HCEC 1CT (cell line): ENCODE results near the gene TTLL7.
"Not testable (repeated sequence)": the region's sequence is repeated elsewhere in the genome, so short reads cannot be mapped to it uniquely, and the experiment has no call there.

ENCODE experiments used
- DNase-seq: peaks from one replicate; pipeline ENCODE4 v3.0.0-alpha.2; 2017

Gene TTLL7

DNA sequence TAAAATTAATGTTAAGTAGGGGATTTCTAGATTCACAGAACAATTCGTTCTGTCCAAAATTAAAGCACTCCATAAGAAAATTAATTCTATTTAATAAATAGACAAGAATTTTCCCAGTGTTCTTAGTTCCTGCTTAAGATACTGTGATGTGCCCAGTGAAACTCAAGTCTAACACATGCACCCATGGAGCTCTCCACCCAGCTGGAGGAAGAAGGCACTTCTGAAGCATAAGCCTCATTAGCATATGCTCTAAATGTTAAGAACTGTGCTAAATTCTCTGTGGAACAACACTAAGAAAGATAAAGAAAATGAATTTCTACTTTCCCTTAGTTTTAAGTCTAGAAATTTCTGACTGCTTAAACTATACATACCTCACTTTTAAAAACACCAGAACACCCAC is 71.2 kb downstream of the TTLL7 start:
- DNase-seq: no peak

DNA sequence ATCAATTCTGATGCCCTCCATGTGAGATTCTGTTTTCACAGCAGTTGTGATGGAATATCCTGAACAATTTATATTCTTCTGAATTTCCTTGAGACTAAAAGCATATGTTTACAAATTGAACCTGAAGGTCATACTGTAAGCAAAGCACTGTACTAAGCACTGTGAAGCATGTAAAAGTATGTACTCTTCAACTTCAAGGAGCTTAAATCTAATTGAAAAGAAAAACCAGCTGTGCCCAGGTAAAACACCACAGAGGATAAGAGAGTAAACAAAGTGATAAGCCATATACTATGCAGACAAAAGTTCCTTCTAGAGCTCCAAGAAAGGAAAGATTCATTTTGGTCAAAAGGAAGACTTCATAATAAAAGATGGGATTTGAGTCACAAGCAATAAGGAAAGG is 71.9 kb downstream of the TTLL7 start:
- DNase-seq: no peak

DNA sequence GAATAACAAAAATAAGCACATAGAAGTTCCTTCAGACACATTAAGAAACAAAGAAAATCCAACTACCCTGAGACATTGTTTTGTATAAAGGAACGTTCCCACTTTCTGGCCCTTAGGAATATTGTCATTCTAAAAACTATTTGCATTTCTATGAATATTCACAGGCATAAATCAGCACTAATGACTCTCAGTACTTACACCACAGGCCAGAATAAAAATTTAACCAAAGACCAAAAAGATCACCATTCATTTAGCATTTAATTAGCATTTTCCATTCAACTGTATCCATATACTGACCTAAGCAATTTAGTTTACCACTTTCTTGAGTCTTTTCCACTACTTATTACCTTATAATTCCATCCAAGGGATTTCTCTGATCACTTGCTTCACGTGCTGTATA is 75.4 kb downstream of the TTLL7 start:
- no peak for DNase-seq

DNA sequence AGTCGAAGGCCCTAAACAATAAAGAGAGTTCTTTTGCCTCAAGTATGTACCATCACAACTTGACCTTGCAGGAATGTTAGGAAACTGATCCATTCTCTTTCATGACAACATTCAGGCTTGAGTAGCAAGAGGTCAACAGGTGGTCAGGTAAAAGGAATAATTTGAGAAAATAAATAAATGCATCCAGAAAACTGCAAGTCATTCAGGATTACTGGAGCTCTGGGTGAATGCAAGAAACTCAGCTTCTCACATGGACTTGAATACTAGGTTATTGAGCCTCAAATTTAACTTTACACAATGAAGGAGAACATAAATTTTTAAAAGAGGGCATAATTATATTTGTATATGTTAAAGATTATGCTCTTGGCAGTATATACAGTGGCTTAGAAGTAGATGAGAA is 76.5 kb downstream of the TTLL7 start:
- no peak for DNase-seq

DNA sequence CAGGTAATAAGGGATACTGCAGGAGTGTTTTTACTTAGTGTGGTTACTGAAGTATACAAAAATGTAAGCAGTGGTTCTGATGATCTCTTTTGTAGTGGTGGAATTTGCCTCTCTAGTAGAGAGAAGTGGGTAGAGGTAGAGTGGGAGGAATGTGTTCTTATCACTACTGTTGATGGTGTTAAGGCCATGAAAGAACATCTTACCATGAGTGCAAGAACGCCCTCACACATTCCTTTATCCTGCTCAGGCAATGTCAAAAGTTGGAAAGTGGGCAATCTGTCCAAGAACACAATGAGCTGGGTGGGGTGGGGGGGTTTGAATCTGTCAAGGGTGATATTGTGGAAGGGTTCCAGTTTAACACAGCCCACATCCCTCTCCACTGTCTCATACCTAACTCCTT is 78.6 kb downstream of the TTLL7 start:
- DNase-seq: no peak

DNA sequence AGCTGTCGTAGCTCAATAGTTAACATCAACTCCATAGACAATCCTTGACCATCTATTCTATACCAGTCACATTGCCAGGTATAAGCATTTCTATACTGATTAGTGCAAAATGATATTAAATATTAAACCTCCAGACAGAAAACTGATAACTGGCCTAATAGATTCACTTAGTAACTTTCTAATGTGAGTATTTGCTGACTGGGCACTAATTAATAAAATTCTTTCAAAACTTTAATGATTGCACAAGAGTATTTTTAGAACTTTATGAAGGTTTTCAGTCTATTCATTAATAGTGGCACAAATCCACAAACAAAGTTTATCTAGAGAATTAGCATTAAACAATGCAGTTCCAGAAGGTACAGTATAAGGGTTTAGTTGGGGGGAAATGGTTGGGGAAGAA is 79.1 kb downstream of the TTLL7 start:
- no peak for DNase-seq

DNA sequence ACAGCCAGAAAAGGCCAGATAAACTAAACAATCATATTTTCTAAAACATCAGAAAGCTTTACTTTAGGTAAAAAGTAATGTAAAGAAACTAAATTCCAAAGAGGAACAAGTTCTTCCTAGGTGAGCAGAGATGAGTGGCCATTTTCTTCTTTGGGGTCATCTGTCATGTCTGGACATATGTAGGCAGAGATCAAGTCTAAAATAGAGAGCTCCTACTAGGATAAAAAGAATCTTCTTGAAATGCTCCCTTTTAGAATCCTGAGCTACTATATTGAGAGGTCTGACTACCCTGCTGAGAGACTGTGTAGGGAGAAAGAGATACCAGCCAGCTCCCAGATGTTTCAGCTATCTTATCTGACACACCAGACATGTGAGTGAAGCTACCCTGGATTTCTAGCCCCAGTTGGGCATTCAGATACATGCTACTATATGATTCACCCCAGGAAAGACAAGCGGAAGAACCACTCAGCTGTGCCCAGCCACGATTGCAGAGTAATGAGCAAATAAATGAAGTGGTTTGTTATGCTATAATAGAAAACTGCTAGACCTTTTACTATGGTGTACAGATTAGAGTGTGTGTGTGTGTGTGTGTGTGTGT is 80.1 kb downstream of the TTLL7 start:
- no peak for DNase-seq

DNA sequence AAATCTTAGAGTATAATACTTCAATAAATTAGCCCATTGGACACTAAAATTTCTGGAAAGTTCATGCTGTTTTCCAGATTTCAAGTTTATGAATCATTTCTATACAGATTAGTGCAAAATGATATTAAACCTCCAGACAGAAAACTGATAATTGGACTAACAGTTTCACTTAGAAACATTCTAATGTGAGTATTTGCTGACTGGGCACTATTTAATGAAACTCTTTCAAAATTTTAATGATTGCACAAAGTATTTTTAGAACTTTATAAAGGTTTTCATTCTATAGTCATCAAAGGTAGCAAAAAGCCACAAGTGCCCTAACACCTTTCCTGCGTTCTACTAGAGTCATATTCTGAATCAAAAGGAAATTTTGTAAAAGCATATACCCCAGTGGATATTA is 81.0 kb downstream of the TTLL7 start:
- no peak for DNase-seq

DNA sequence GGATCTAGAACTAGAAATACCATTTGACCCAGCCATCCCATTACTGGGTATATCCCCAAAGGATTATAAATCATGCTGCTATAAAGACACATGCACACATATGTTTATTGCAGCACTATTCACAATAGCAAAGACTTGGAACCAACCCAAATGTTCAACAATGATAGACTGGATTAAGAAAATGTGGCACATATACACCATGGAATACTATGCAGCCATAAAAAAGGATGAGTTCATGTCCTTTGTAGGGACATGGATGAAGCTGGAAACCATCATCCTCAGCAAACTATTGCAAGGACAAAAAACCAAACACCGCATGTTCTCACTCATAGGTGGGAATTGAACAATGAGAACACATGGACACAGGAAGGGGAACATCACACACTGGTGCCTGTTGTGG is 82.8 kb downstream of the TTLL7 start:
- not testable (repeated sequence) for DNase-seq

DNA sequence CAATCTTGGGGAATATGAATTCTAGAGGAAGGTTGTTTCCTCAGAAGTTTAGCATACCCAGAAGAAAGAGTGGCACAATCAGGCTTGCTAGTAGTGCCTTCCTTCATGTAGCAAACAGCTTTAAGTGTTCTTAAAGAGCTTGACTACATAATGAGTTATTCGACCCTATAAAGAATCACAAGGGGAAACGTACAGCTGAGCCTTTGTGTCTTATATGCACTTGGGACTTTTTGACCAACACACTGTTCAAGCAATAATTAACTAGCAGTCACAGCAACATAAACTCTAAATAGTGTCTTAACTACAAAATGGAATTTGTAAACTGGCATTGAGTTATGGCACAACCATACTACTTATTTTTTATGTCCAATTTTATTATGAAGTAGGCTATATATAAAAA is 86.1 kb downstream of the TTLL7 start:
- DNase-seq: no peak

DNA sequence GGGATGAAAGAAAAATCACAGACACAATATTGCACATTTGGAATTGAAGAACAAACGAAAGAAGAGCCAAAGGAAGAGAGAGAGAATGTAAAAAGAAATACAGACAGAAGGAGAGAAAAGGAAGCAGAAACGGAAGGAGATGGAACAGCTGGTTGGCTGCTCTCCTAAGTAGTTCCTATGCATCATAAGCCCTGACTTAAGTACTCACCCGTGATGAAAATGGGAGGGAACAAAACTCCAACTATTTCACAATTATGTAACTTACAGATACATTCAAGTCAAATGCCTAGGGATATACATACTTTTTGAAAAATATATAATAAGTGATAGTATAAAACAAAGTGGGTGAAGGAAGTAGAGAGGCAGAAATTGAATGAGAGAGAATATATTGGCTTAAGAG is 88.5 kb downstream of the TTLL7 start:
- DNase-seq: peak; percentile 43

DNA sequence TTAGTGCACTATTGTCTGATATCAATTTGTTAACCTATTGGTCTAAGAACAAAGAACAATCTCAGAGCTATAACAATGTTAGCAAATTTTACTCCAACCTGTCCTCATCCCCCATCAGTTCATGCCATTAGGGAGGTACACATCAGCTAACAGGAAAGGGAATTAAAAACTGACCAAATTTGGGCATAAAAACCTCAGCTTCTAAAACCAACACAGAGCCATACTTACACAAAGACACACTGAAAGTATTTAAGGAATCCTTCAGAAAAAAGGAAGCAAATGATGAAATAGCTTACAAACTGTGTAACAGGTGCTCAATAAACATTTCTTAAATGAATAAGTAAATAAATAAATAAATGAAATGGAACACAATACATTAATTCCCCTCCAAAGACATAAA is 89.2 kb downstream of the TTLL7 start:
- DNase-seq: peak; percentile 18

DNA sequence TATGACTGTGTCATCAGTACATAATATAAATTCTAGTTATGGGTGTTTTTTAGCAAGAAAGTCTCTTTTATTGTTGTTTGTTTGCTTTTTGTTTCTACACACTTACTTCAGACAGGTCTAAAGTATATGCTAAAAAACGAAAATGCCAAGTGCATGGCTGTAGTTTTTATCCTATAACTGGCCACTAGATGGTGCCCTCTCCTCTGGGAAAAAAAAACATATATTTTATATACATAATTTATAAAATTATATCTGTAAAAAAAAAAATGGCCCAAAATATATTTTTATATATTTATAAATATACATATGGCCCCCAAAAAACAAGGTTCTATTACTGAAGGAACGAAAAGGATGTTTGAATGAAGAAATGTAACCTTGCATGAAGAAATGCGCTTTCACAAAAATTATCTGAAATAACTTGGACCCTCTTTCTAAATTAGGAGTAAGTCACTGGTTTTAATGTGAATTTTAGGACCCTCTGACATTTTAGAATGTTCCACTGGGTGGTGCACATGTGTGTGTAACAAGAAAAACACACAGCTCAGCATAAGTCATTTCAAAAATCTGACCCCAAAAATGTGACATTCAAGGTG is 93.5 kb downstream of the TTLL7 start:
- DNase-seq: peak; percentile 17

DNA sequence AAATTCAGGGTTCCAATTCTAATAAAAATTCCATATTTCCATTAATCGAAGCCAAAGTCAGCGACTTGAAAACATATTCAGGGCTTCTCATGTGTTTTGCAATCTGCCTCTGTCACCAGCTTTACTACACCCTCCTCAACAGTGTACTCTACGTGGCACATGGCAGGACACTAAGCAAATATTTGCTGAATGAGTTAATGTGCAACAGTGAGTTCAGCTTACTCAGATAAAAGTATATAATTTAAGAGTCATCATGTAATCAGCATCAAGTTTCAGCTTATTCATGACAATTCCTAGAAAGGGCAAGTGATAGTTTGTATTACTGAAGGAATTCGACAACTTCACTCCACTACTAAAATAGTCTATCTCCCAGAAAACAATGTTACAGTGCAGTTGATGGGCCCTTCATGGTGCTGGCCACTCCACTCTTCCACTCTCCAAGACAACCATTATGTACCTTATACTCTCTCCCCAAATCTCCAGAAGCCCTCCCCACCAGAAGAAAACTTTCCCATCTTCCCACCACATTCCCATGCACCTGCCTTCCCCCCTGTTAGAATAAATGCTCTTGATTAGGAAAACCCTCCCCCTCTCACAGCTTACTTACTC is 97.3 kb downstream of the TTLL7 start:
- peak; percentile 95 for DNase-seq

DNA sequence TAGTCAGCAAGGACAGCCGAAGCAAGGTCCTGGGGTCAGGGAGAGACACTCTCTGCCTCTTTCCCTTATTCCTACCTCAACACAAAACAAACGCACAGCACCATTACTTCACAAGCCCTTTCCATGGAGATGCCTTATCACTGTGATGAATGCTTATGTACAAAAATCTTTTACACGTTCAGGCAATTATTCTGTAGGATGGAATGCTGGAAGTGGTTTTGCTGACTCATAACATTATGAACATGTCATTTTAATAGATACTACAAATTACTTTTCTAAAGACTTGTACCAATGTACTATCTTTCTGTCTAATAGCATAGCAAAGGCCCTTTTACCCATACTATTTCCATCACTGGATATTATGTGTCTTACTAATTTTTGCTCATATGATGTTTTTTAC is 98.4 kb downstream of the TTLL7 start:
- peak; percentile 83 for DNase-seq

DNA sequence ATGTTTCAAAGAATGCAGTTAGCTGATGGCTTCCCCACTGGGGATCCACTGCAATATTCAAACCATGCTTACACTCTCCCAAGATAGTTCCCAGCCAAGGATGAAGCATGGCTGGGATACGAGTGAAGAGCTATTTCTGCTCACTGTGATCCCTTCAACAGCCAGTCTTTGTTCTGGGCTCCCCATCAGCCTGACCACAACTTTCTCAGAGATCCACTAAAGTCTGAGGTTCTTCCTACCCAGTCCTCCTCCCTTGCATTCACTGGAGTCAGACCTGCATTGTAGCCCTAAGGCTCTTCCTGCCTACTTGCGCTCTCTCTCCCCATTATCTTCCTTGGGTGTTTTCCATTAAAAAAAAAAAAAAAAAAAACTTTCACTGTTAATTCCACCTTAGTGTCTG is 101.4 kb downstream of the TTLL7 start:
- DNase-seq: no peak

DNA sequence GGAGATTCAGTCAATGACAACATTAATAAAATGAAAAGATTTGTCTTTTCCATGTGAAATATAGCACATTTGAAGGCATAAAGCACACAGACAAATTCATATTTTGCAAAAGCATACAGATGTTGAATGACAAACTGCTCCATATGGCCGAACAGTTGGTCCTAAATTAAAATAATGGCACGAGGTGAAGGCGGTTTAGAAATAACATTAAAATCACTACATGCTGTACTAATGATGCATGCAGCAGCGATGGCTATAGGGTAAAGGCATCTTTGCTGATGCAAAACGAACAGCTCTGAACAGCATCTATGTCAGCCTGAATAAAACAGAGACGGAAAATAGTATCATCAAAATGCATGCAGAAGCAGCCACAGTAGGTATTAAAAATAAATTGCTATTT is 102.6 kb downstream of the TTLL7 start:
- no peak for DNase-seq

DNA sequence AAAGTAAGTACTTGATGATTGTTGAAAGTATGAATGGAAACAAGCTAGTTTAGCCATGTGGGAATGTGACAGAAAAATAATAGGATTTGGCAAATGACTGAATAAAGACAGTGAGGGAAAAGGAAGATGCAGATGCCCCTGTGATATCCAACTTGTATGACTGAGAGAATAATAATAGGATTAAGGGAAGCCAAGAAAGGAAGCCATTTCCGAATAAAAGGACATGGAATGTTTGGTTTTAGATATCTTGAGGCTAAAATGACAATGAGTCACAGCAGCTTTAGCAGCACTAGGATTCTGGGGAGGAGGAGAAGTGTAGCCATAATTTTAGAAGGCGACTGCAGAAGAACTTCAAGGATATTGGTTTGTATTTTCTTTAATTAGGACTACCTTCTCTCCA is 109.2 kb downstream of the TTLL7 start:
- DNase-seq: peak; percentile 16

DNA sequence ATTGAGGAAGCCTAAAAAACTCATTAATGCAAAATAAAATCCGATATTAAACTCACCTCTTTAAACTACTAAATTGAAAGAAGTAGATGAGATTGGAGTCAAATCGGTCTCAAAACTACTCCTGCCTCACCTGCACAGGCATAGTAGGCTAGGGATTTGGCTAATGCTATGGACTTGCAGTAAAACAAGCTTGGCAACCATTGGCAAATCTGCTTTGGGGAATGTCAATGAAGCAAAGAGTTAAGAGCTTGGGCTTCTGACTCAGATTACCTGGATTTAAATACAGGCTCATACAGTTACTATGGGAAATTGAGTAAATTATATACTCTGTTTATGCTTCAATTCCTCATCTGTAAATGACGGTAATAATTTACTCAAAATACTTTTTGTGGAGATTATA is 111.4 kb downstream of the TTLL7 start:
- no peak for DNase-seq

DNA sequence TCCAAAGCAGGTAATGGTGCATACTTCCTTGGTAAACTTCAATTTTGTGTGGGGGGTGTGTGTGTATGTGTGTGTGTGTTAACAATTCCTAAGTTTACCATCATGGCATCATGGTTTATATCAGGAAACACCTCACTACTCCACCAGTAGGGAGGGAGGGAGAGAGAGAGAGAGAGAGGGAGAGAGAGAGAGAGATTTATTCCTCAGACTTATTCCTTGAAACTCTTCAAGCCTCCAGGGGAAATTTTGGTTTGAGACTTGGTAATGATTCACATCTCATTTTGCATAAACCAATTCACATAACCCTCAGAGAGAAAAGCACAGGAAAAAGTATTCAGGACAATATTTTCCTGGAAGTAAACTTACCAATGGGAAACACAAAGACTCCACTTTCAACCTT is 115.0 kb downstream of the TTLL7 start:
- DNase-seq: no peak

DNA sequence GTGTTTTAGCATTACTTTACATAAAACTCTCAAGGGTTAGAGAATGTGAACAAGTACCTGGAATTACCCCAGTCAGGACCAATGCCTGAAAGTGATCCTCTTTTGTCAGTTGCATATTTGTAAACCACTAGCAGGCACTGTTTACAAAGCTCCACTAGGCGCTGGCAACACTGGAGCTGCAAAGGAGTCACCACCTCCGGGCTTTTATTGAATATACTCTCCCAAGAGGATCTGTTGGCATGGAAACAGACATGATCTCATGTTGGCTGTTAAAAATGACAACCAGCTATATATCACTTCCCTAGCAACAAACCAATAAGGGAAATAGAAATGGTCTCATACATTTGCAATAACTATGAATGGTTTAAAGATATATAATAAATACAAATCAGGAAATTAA is 116.0 kb downstream of the TTLL7 start:
- peak; percentile 81 for DNase-seq

DNA sequence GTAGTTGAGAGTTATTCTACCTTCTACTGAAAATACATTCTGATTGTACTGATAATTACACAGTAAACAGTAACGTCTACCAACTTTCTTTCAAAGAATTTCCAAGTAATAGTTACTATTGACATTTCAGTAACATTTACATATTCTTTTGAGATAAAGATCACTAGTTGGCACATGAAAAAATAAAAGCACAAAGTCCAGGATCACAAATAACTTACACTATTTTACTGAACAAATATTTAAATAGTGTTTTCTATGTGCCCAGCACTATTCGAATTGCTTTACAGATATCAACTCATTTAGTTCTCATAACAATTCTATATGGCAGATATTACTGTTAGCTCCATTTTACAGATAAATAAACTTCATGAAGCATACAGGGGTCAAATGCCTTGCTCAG is 126.4 kb downstream of the TTLL7 start:
- no peak for DNase-seq

DNA sequence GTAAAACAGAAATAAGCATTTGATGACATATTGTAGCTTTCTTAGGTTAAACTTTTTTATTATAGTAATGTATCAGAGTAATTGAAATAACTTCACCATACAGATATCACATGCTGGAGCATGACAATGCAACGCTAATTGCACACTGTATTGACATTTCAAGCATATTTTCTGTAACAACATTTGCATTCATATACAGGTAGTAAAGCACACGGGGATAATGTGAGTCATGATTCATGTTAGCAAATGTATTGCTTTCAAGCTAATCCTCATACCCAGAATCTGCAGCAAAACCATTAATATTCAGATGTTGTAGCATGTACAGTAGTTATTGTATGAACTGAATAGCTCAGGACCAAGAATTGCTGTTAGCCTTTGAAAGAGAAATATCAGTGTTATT is 133.9 kb downstream of the TTLL7 start:
- no peak for DNase-seq

DNA sequence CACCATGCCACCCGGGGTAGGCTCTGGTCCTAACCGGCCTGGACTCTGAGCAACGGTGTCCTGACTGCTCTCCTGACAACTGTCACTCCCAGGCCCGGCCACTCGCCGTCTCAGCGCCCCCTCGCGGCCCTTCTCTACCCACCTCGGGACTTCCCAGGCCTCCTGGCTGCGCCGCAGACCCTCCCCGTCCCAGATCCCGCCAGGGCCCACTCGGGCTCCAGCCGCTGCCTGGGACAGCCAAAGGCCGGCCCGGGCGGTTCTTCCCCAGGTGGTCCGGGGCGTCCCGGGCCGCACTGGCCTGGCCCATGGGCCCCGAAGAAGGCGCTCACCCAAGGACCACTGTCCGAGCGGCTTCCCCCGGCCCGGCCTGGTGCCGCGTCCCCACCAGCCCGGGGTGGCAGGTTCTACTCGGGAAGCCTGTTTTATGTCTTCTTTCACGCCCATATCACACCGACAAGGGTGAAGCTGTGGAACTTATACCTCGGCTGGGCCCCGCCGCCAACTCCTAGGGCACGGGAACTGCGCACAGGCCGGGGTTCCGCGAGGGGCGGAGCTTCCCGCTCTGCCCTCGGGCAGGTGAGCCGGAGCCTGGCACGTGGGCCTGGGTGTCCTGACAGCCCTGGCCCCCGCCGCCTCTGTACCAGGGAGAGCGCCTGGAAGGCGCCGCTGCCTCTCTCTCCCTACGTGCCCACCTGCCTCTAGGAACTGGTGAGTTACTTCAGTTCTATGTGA is 138.3 kb downstream of the TTLL7 start:
- DNase-seq: peak; percentile 22
